Measurements from ENCODE around the gene CD28.

CD28 gene

DNA sequence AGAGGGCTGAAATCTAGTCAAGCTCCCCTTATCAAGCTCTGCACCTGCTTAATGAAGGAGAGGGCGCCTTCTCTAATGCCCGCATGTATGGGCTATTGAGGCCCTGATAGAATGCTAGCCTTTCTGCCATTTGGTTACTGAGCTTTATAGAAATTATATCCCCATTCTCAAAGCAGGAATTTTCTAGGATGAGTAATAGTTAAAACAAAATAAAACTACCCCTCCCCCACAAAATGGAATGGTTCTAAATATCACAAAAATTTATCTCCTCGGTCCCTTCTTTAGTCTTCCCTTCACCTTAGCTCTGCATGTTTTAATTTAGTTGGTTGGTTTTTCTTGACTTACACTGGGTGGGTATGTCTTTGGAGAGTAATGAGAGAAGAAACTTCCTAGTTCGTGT, 37.7 kb downstream of the CD28 start:
- Mint-ChIP-seq H3K27me3 (ENCODE audit: low read depth) (peaks cover 5% of the 10 kb centered on the region), H3K4me1 (peaks cover 35% of the 10 kb centered on the region), H3K27ac (no peak overlapping the region), H3K9me3 (peaks cover 2% of the 10 kb centered on the region), H3K36me3 (ENCODE audit: low read depth) (no peaks in the 10 kb centered on the region), H3K4me3 (no peak overlapping the region)
- TF ChIP-seq, protein P1, sequence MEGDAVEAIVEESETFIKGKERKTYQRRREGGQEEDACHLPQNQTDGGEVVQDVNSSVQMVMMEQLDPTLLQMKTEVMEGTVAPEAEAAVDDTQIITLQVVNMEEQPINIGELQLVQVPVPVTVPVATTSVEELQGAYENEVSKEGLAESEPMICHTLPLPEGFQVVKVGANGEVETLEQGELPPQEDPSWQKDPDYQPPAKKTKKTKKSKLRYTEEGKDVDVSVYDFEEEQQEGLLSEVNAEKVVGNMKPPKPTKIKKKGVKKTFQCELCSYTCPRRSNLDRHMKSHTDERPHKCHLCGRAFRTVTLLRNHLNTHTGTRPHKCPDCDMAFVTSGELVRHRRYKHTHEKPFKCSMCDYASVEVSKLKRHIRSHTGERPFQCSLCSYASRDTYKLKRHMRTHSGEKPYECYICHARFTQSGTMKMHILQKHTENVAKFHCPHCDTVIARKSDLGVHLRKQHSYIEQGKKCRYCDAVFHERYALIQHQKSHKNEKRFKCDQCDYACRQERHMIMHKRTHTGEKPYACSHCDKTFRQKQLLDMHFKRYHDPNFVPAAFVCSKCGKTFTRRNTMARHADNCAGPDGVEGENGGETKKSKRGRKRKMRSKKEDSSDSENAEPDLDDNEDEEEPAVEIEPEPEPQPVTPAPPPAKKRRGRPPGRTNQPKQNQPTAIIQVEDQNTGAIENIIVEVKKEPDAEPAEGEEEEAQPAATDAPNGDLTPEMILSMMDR (IDR thresholded peaks at IDR 0.05; ENCODE audit: unreplicated experiment in 3 of 3): no peak

DNA sequence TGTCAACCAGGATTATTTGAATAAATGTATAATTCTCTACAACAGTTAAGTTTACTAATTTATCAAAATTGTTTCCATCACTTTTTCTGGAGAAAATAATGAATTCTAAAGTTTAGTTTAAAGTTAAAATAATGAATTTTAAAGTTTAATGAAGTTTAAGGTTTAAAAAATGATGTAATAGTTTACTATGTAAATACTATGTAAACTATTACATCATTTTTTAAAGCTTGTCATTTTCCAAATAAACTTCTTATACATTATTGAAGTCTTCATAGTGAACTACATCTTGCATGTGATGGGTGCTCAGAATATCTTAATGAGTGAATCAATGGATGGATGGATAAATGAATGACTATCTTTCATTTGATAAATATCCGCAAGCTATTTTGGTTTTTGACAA, 38.8 kb downstream of the CD28 start:
- no peaks in the 10 kb centered on the region for H3K36me3 Mint-ChIP-seq (ENCODE audit: low read depth)
- peaks cover 2% of the 10 kb centered on the region for H3K9me3 Mint-ChIP-seq
- H3K4me1 Mint-ChIP-seq: peaks cover 35% of the 10 kb centered on the region
- no peak overlapping the region for H3K27ac Mint-ChIP-seq
- H3K27me3 Mint-ChIP-seq (ENCODE audit: low read depth): peaks cover 5% of the 10 kb centered on the region
- no peak overlapping the region for H3K4me3 Mint-ChIP-seq
- TF ChIP-seq, protein P1 (IDR thresholded peaks at IDR 0.05; ENCODE audit: unreplicated experiment in 3 of 3): no peak

GRCh38 chr2:203748331-203749126, 42.1 kb downstream of the CD28 start:
- Mint-ChIP-seq H3K4me3 (no peak overlapping the region), H3K36me3 (ENCODE audit: low read depth) (no peaks in the 10 kb centered on the region), H3K27me3 (ENCODE audit: low read depth) (no peaks in the 10 kb centered on the region), H3K27ac (no peak overlapping the region), H3K4me1 (peaks cover 20% of the 10 kb centered on the region), H3K9me3 (peaks cover 7% of the 10 kb centered on the region)
- TF ChIP-seq, protein P1 (IDR thresholded peaks at IDR 0.05; ENCODE audit: unreplicated experiment in 3 of 3): no peak

- Mint-ChIP-seq H3K9me3 (peaks cover 19% of the 10 kb centered on the region), H3K27ac (no peak overlapping the region), H3K4me3 (no peak overlapping the region), H3K36me3 (ENCODE audit: low read depth) (no peaks in the 10 kb centered on the region), H3K27me3 (ENCODE audit: low read depth) (no peaks in the 10 kb centered on the region), H3K4me1 (peaks cover 19% of the 10 kb centered on the region)
- TF ChIP-seq, protein P1 (IDR thresholded peaks at IDR 0.05; ENCODE audit: unreplicated experiment in 3 of 3): no peak
These were observed 44.1 kb downstream of the CD28 start for GRCh38 chr2:203750346-203751068.

- H3K4me1 Mint-ChIP-seq: peaks cover 19% of the 10 kb centered on the region
- TF ChIP-seq, protein P1 (IDR thresholded peaks at IDR 0.05; ENCODE audit: unreplicated experiment in 3 of 3): no peak
- H3K9me3 Mint-ChIP-seq: peaks cover 29% of the 10 kb centered on the region
- no peaks in the 10 kb centered on the region for H3K27me3 Mint-ChIP-seq (ENCODE audit: low read depth)
- no peak overlapping the region for H3K27ac Mint-ChIP-seq
- peaks cover 8% of the 10 kb centered on the region for H3K36me3 Mint-ChIP-seq (ENCODE audit: low read depth)
- no peak overlapping the region for H3K4me3 Mint-ChIP-seq
These were observed 45.3 kb downstream of the CD28 start for GRCh38 chr2:203751685-203752271.

Data from nephron (organoid).